Breast epithelium (tissue), 3 donors: ENCODE measurements around the gene ZNF74.
"Not testable (repeated sequence)": the region's sequence is repeated elsewhere in the genome, so short reads cannot be mapped to it uniquely, and the experiment has no call there.

Experiments
- POLR2AphosphoS5 ChIP-seq, 3 donors: sonication (generic); formaldehyde crosslinking; IDR thresholded peaks; one replicate each; pipeline ENCODE4 v1.6.1; 2017; ENCODE audit warnings: antibody characterized with exemption in 3 of 3
- TF ChIP-seq, protein P1 (sequence below), 3 donors: fragments of 450-650 bp; IDR thresholded peaks; one replicate each; pipeline ENCODE4 v1.5.1; 2016 to 2017; ENCODE audit warnings: antibody characterized with exemption in 3 of 3, mild to moderate bottlenecking in 3 of 3, moderate library complexity in 3 of 3

DNA sequence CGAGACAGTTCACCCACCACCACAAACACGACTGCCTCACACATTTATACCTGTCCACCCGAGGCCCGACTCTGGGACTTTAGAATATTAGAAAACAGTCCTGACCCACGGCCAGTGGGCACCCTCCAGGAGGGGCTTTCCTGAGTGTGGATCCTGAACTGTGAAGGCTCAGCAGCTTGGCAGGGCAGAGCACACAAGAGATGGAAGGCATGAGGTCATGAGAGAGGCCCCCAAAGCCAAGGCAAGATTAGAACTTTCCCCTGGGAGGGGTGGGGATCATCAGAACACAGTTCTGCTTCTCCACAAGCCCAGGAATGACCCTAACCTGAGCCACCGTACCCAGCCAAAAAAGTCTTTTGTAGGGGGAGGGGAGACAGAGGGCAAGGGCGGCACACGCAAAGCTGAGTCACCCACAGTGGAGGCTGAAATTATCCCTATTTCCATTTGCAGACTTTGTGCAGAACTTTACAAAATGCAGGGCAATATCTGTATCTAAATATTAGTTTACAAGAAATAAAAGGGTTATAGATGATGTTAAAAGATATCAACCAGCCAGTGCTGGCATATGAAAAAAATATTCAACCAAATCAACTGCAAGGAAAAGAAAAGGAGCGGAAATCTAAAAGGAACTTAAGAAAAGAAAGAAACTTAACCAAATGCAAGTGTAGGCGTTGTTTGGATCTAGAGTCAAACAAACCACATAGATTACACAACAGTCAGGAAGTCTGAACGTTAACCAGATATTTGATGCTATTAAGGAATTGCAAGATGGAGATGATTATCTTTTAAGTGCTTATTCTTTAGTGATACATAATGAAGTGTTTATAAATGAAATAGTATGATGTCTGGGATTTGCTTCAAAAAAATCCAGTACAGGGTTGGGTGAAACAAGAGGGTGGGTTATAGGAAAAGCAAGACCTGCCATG, 29.4 kb upstream of the ZNF74 start:
- TF ChIP-seq, protein P1, sequence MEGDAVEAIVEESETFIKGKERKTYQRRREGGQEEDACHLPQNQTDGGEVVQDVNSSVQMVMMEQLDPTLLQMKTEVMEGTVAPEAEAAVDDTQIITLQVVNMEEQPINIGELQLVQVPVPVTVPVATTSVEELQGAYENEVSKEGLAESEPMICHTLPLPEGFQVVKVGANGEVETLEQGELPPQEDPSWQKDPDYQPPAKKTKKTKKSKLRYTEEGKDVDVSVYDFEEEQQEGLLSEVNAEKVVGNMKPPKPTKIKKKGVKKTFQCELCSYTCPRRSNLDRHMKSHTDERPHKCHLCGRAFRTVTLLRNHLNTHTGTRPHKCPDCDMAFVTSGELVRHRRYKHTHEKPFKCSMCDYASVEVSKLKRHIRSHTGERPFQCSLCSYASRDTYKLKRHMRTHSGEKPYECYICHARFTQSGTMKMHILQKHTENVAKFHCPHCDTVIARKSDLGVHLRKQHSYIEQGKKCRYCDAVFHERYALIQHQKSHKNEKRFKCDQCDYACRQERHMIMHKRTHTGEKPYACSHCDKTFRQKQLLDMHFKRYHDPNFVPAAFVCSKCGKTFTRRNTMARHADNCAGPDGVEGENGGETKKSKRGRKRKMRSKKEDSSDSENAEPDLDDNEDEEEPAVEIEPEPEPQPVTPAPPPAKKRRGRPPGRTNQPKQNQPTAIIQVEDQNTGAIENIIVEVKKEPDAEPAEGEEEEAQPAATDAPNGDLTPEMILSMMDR (IDR thresholded peaks at IDR 0.05): not testable (repeated sequence)
- not testable (repeated sequence) for TF ChIP-seq POLR2AphosphoS5 (IDR thresholded peaks at IDR 0.05)
